Measurements from ENCODE around the gene PDK2.

The PDK2 gene

DNA sequence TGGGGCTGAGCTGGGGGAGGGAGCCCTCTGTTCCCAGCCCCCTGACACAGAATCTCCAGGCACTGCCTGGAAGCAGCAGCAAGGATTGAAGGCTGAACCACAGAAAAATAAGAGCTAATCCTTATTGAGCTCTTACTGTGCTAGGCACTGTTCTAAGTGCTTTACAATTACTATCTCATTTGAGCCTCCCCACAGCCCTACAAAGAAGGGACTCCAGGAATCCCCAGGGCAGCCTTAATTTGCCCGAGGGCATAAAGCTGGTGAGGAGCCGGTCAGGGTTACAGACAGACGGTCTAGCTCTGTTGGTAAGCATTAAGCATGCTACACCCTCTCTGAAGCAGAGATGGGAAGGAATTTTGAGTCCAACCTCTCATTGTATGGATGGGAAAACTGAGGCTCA, 27.8 kb downstream of the PDK2 start:
- no peak for FAIRE-seq
- TF ChIP-seq, protein P1, sequence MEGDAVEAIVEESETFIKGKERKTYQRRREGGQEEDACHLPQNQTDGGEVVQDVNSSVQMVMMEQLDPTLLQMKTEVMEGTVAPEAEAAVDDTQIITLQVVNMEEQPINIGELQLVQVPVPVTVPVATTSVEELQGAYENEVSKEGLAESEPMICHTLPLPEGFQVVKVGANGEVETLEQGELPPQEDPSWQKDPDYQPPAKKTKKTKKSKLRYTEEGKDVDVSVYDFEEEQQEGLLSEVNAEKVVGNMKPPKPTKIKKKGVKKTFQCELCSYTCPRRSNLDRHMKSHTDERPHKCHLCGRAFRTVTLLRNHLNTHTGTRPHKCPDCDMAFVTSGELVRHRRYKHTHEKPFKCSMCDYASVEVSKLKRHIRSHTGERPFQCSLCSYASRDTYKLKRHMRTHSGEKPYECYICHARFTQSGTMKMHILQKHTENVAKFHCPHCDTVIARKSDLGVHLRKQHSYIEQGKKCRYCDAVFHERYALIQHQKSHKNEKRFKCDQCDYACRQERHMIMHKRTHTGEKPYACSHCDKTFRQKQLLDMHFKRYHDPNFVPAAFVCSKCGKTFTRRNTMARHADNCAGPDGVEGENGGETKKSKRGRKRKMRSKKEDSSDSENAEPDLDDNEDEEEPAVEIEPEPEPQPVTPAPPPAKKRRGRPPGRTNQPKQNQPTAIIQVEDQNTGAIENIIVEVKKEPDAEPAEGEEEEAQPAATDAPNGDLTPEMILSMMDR (IDR thresholded peaks at IDR 0.05; ENCODE audit: insufficient read depth, missing control alignments) = no peak
- DNase-seq (ENCODE audit: insufficient read length, low spot score) = no peak

DNA sequence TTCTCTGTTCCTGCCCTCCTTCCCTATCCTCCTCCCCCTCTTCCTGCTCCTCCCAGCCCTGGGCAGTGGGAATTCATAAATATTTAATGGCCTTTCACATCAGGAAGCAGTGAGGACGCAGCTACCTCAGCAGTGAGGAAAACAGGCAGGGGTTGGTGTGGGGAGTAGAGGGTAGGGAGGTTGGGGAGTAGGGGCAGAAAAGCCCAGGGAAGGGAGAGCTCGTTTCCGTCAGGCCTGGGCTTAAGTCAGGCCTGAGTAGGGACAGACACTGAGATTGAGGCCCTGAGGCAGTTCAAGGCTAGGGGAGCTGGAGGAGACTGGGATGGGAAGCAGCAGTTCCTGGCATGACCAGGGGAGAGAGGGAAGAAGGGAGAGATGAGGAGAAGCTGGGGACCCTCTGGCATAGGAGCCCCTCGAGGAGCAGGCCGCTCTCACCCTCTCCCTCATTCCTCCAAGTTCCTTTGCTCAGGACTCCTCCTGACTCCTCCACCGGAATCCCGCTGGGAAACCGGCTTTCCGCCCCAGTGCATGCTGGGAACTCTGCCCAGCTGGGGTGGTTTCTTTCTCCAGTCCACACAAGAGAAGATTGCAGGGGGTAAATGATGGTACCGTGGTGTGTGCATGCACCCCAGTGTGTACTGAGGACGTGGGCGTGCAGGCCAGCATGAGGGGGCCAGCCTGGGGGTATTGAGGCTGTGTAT, 28.6 kb downstream of the PDK2 start:
- TF ChIP-seq, protein P1 (IDR thresholded peaks at IDR 0.05; ENCODE audit: insufficient read depth, missing control alignments) = no peak
- DNase-seq (ENCODE audit: insufficient read length, low spot score) (no peak), FAIRE-seq (no peak)

DNA sequence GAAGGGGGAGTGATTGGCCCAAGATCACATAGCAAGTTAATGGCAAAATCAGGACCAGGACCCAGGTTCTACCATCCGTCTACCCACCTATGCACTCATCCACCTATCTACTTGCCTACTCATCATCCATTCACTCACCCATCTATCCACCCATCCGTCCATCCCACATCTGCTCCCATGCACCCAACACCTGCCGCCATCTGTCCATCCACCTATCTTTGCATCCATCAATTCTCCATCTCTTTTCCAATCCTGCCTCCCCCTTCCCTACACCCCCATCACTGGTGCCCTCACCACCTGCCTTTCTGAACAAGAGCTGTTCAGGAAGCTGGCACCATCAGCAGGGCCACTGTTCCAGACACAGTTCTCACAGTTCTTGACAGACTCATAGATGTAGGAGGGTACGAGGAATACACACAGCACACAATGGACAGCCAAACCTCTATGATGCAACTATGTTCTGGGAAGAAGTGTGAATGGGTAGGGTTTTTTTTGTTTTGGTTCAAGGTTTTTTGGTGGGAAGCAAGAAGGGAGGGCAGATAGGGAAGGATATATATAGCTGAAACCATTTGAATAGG, 30.4 kb downstream of the PDK2 start:
- DNase-seq (ENCODE audit: insufficient read length, low spot score) (no peak), FAIRE-seq (no peak)
- TF ChIP-seq, protein P1 (IDR thresholded peaks at IDR 0.05; ENCODE audit: insufficient read depth, missing control alignments) = no peak

- DNase-seq (ENCODE audit: insufficient read length, low spot score) (no peak), FAIRE-seq (no peak)
- TF ChIP-seq, protein P1 (IDR thresholded peaks at IDR 0.05; ENCODE audit: insufficient read depth, missing control alignments) = no peak
These were observed 32.7 kb downstream of the PDK2 start for GRCh38 chr17:50127697-50128361.

DNA sequence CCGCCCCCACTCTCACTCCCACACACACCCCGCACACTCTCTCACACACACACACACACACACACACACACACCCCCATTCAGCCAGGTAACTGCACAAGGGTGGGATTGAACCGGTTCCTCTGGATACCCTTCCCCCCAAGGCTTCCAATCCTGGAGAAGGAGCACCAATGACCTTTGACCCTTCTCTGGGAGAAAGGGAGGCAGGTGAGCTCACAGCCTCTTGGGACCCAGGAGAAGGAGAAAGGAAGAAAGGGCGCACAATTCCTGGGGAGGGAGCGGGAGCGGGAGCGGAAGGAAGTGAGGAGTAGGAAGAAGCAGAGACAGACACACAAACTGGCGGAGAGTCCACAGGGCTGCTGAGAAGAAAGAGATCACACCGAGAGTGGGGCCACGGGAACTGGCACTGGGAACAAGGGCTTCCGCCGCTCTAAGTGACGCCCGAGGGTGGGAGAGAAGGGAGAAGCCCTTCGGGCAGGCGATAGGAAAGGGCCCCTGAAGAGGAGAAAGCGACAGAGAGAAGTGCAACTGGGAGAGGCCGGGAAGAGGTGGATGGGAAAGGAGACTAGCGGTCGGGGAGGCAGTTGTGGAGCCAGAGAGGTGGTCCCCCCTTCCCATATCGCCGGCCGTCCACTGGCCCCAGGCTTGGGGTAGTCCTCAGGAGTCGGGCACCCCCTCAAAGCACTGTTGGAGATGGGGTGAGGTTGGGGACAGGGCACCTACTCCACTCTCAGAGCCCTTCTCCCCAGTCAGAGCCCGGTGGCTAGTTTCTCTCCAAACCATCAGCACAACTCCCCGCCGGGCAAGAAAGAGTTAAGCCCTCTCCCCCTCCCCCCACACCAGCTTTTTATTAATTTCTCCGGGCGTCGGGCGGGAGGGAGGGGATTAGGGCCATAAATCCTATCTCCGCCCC, 33.5 kb downstream of the PDK2 start:
- TF ChIP-seq, protein P1 (IDR thresholded peaks at IDR 0.05; ENCODE audit: insufficient read depth, missing control alignments) = no peak
- FAIRE-seq = no peak
- no peak for DNase-seq (ENCODE audit: insufficient read length, low spot score)

- FAIRE-seq = no peak
- peak; percentile 77 for DNase-seq (ENCODE audit: insufficient read length, low spot score)
- TF ChIP-seq, protein P1 (IDR thresholded peaks at IDR 0.05; ENCODE audit: insufficient read depth, missing control alignments) = no peak
These were observed 34.2 kb downstream of the PDK2 start for GRCh38 chr17:50129353-50129727.

Data from D721Med (cell line).